ENCODE data around the gene FLACC1. TPM values are rescaled to one million over a fixed set of nuclear protein-coding genes. Genes with fewer than 3 reads are reported as not detected.
A peak's percentile ranks its signal among the peaks of the same experiment; 100 is the strongest.

Gene FLACC1
- total and polyA plus RNA-seq, 9 of the 15 experiments (the other 6 are each of a cell fraction or from before 2014, with no cell fraction given) = 0.07 to 0.68 (median 0.22) TPM; not detected in 2

DNA sequence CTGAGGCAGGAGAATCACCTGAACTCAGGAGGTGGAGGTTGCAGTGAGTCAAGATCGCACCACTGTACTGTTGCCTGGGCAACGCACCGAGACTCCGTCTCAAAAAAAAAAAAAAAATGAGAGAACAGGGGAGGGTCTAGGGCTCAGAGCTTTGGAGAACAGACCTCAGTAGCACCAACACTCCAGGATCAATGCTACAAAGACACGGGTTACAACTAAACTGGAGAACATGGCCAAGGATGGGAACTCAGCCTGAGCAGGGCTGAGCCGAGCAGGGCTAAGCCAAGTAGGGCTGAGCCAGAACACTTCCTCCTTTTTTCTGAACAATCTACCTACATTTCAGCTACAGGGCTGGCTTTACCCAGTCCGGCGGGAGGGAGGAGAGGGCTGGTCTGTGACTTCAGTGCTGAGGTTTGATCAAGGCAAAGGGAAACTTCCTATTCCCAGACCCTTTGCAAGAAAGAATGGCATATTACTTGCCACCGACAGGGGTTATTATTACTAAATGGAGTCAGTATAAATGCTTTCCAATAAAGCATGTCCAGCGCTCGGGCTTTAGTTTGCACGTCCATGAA, 99.7 kb downstream of the FLACC1 start (continued):
- TF ChIP-seq HMG20A (CRISPR knock-in tag; conservative IDR thresholded peaks at IDR 0.05) (no peak), SP1 (CRISPR knock-in tag; IDR thresholded peaks at IDR 0.05) (no peak), ESRRB (CRISPR knock-in tag; IDR thresholded peaks at IDR 0.05; ENCODE audit: borderline replicate concordance) (no peak), ZNF785 (CRISPR knock-in tag; IDR thresholded peaks at IDR 0.05) (no peak), NRF1 (conservative IDR thresholded peaks at IDR 0.05 in 1 of 2, IDR thresholded peaks at IDR 0.05 in 1 of 2) (0 out of 4 replicates have a peak, but pooled peaks have one; percentile 14 to 40), ZNF384 (IDR thresholded peaks at IDR 0.05; ENCODE audit: low read depth, low read length) (peak; percentile 52; the same call in 1 of the 2 replicates), MEF2A (IDR thresholded peaks at IDR 0.05; ENCODE audit: control insufficient read depth, low read depth, low read length) (no peak), ZNF764 (CRISPR knock-in tag; IDR thresholded peaks at IDR 0.05; ENCODE audit: low read depth) (no peak), ZNF347 (CRISPR knock-in tag; IDR thresholded peaks at IDR 0.05; ENCODE audit: low read depth) (no peak), ETV6 (IDR thresholded peaks at IDR 0.05; ENCODE audit: borderline replicate concordance in 1 of 2, low read depth in 2 of 2, low read length in 1 of 2) (no peak), ETV6 (CRISPR knock-in tag; IDR thresholded peaks at IDR 0.05; ENCODE audit: borderline replicate concordance) (no peak), U2AF1 (optimal IDR thresholded peaks at IDR 0.05; ENCODE audit: low read depth, low read length) (no peak), KHSRP (IDR thresholded peaks at IDR 0.05) (no peak), CCNT2 (IDR thresholded peaks at IDR 0.05; ENCODE audit: borderline replicate concordance, extremely low read depth, insufficient read length, low read depth, low read length) (no peak), TAF1 (IDR thresholded peaks at IDR 0.05; ENCODE audit: control insufficient read depth, extremely low read depth, insufficient read depth, low read length, severe bottlenecking) (peak; percentile 32), MCM2 (IDR thresholded peaks at IDR 0.05; ENCODE audit: low read depth) (no peak), POLR2AphosphoS5 (IDR thresholded peaks at IDR 0.05; ENCODE audit: control insufficient read depth, insufficient read depth, low read depth, low read length) (no peak), SPI1 (IDR thresholded peaks at IDR 0.05; ENCODE audit: borderline replicate concordance, low read depth, low read length) (peak; percentile 96)
- TF ChIP-seq, protein P1, sequence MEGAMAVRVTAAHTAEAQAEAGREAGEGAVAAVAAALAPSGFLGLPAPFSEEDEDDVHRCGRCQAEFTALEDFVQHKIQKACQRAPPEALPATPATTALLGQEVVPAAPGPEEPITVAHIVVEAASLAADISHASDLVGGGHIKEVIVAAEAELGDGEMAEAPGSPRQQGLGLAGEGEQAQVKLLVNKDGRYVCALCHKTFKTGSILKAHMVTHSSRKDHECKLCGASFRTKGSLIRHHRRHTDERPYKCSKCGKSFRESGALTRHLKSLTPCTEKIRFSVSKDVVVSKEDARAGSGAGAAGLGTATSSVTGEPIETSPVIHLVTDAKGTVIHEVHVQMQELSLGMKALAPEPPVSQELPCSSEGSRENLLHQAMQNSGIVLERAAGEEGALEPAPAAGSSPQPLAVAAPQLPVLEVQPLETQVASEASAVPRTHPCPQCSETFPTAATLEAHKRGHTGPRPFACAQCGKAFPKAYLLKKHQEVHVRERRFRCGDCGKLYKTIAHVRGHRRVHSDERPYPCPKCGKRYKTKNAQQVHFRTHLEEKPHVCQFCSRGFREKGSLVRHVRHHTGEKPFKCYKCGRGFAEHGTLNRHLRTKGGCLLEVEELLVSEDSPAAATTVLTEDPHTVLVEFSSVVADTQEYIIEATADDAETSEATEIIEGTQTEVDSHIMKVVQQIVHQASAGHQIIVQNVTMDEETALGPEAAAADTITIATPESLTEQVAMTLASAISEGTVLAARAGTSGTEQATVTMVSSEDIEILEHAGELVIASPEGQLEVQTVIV (CRISPR knock-in tag; IDR thresholded peaks at IDR 0.05; ENCODE audit: borderline replicate concordance) = no peak
- TF ChIP-seq, protein P2, sequence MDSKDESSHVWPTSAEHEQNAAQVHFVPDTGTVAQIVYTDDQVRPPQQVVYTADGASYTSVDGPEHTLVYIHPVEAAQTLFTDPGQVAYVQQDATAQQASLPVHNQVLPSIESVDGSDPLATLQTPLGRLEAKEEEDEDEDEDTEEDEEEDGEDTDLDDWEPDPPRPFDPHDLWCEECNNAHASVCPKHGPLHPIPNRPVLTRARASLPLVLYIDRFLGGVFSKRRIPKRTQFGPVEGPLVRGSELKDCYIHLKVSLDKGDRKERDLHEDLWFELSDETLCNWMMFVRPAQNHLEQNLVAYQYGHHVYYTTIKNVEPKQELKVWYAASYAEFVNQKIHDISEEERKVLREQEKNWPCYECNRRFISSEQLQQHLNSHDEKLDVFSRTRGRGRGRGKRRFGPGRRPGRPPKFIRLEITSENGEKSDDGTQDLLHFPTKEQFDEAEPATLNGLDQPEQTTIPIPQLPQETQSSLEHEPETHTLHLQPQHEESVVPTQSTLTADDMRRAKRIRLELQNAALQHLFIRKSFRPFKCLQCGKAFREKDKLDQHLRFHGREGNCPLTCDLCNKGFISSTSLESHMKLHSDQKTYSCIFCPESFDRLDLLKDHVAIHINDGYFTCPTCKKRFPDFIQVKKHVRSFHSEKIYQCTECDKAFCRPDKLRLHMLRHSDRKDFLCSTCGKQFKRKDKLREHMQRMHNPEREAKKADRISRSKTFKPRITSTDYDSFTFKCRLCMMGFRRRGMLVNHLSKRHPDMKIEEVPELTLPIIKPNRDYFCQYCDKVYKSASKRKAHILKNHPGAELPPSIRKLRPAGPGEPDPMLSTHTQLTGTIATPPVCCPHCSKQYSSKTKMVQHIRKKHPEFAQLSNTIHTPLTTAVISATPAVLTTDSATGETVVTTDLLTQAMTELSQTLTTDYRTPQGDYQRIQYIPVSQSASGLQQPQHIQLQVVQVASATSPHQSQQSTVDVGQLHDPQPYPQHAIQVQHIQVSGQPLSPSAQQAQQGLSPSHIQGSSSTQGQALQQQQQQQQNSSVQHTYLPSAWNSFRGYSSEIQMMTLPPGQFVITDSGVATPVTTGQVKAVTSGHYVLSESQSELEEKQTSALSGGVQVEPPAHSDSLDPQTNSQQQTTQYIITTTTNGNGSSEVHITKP (IDR thresholded peaks at IDR 0.05; ENCODE audit: partially characterized antibody) = peak; percentile 58
- TF ChIP-seq, protein P3, sequence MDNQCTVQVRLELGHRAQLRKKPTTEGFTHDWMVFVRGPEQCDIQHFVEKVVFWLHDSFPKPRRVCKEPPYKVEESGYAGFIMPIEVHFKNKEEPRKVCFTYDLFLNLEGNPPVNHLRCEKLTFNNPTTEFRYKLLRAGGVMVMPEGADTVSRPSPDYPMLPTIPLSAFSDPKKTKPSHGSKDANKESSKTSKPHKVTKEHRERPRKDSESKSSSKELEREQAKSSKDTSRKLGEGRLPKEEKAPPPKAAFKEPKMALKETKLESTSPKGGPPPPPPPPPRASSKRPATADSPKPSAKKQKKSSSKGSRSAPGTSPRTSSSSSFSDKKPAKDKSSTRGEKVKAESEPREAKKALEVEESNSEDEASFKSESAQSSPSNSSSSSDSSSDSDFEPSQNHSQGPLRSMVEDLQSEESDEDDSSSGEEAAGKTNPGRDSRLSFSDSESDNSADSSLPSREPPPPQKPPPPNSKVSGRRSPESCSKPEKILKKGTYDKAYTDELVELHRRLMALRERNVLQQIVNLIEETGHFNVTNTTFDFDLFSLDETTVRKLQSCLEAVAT (IDR thresholded peaks at IDR 0.05) = no peak
